HG02943 (cell line): Measurements from ENCODE around the gene ORMDL3.
"Not testable (repeated sequence)": the region's sequence is repeated elsewhere in the genome, so short reads cannot be mapped to it uniquely, and the experiment has no call there.

Experiments used
- ATAC-seq: cut with Tn5 transposase; IDR thresholded peaks from one replicate; pipeline ENCODE4 v1.9.1; 2021; ENCODE audit warnings: mild to moderate bottlenecking, low read depth, moderate library complexity; ENCODE audit not compliant: unreplicated experiment

ORMDL3 gene

DNA sequence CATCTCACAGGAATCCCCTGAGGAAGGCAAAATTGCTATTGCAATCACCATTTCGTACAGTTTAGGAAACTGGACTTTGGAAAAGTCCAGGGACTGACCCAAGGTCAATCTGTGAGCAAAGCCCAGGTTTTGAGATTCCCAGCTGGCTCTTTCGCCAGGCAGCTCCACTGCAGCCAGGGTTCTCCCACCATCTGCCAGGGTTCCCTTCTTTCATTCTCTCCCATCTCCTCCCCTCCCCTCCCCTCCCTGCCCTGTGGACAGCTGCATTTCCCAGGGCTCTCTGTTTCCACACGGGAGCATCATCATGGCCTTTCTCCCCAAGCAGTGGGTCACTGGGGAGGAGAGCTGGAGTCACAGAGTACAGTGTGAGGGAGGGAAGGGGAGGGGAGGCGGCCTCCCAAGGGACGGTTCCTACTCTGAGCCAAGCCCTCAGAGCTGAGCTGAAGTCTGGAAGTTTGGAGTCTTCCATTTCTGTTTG is 23.5 kb upstream of the ORMDL3 start:
- no peak for ATAC-seq

DNA sequence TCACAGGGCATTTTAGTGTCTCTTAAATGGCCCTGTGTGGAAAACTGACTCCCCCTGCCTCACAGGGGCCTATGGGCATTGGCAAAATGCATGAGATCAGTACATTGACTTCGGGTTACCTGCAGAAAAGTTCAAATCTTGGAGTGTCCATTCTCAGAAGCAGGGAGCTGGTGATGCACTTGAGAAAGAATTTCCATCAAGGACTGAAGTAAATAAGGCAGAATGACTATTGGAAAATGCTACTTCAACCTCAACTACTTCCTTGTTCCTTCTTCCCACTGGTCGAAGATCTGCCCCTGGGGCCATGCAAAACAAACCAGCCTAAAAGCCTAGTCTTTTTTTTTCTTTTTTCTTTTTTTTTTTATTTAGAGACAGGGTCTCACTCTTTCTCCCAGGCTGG is 21.6 kb upstream of the ORMDL3 start:
- no peak for ATAC-seq

- not testable (repeated sequence) for ATAC-seq
Observed at GRCh38 chr17:39948489-39948828, 21.1 kb upstream of the ORMDL3 start.

- ATAC-seq, result no peak
Observed at GRCh38 chr17:39946551-39947330, 19.3 kb upstream of the ORMDL3 start.

GRCh38 chr17:39944393-39944711 is 17.0 kb upstream of the ORMDL3 start:
- ATAC-seq, result no peak

DNA sequence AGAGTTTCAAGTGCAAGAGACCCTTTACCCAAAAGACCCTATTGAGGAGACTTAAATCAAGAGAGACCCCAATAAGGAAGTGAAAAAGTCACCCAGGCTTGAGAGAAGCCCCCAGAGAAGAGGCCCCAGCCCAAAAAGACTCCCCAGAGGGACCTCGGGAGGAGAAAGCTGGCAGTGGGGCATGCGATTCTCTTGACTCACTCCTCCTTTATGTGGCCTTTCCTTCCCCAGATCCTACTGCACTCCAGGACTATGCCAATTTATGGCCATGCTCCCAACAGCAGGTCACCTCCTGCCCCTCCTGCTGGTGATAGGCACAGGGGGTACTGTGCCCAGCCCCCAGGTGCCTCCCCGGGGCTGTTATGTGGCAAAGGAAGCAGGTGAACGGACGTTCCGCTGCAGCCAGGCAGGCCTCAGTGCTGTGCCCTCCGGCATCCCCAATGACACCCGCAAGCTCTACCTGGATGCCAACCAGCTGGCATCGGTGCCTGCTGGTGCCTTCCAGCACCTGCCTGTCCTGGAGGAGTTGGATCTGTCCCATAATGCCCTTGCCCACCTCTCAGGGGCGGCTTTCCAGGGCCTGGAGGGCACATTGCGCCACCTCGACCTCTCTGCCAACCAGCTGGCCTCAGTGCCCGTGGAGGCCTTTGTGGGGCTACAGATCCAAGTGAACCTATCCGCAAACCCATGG is 16.4 kb upstream of the ORMDL3 start:
- no peak for ATAC-seq

- ATAC-seq, result no peak
Observed at GRCh38 chr17:39939588-39940419, 12.4 kb upstream of the ORMDL3 start.

GRCh38 chr17:39939106-39939505 is 11.7 kb upstream of the ORMDL3 start:
- ATAC-seq, result no peak

DNA sequence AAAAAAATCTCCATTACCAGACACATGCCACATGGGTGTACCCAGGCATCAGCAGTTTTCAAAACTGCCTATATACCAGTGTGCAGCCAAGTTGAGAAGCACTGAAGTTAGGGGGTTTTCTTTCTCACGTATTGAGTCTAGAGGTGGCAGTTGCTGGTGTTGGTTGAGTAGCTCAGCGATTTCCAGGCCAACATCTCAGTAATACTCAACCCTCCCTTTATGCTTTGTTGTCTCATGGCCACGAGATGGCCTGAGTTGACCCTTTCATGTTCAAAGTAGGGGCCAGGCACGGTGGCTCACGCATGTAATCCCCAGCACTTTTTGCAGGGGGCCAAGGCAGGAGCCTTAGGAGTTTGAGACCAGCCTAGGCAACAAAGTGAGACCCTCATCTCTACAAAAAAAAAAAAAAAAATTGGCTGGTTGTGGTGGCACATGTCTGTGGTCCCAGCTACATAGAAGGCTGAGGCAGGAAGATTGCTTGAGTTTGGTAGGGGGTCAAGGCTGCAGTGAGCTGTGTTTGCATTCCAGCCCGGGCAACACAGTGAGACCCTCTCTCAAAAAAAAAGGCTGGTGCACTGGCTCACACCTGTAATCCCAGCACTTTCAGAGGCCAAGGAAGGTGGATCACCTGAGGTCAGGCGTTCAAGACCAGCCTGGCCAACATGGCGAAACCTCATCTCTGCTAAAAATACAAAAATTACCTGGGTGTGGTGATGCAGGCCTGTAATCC is 10.9 kb upstream of the ORMDL3 start:
- ATAC-seq, result no peak

DNA sequence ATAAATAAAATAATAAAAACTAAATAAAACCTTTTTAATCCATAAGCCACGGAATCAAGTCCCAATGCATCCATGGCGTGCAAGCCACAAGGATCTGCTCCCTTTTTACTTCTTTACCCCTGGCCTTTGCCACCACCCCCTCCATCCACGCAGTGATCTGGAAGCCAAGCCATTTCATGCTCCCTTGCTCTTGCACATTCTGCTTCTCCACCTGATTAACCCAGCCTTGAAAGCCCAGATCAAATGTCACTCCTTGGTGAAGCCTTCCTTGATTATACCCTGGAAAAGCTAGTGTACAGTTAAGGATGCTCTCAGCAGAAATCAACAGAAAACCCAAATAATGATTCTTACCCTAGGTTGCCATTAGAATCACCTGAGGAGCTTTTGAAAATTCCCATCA is 10.0 kb upstream of the ORMDL3 start:
- no peak for ATAC-seq

GRCh38 chr17:39935909-39936308 is 8.5 kb upstream of the ORMDL3 start:
- ATAC-seq, result no peak

DNA sequence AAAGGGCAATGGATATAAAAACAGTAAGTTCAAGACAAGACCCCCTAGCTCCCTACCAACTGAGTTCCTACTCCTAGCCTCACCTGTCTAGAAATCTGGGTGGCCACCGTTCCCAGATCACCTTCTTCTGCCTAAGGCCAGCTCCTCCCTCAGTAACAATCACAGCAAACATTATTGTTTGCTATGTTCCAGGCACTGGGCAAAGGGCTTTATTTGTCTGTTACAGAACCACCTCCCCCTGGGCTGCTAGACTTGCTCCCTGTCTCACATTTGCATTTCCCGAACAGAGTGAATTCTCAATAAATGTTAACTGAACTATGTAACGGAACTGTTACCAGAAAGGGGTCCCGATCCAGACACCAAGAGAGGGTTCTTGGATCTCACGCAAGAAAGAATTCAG is 6.9 kb upstream of the ORMDL3 start:
- ATAC-seq, result no peak

GRCh38 chr17:39933912-39934311 is 6.5 kb upstream of the ORMDL3 start:
- no peak for ATAC-seq

- no peak for ATAC-seq
Observed at GRCh38 chr17:39929646-39930407, 2.4 kb upstream of the ORMDL3 start.

DNA sequence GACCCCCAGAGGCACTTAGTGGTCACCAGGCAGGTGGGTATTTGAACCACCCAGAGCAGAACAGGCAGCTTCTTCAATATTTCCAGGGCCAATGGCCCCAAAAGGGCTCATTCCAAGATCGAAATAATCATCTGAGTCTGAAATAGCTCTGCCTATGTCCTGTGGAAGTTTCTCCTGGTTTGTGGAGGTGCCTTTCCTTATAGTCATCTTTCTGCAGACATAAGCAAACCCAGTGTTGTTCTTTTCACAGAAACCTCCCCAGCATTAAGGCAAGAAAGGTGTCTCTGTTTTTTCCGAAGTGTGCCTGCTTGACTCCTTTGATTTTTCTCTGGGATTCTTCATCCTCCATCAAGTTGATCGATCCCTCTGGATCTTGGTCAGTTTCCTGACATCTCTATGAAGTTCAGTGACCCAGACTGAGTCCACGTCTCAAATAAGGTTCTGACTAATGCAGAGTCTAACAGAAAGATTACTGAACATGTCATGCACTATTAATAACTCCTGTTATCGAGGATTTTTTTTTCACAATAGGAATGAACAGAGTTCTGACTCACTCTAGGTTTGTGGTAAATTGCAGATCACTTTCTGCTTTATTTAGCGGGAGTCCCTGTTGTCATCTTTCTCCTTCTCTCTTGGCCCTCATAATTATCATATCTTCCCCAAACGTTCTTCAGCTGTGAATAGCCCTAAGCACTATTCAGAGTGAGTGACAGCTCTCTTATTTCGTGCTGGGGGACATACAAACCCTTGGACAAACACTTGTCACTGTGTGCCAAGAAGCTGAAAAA is 1.7 kb upstream of the ORMDL3 start:
- no peak for ATAC-seq

GRCh38 chr17:39927929-39928857 is 792 bp upstream of the ORMDL3 start:
- ATAC-seq, result no peak

GRCh38 chr17:39926588-39927100 is 757 bp downstream of the ORMDL3 start:
- ATAC-seq, result peak; percentile 36

DNA sequence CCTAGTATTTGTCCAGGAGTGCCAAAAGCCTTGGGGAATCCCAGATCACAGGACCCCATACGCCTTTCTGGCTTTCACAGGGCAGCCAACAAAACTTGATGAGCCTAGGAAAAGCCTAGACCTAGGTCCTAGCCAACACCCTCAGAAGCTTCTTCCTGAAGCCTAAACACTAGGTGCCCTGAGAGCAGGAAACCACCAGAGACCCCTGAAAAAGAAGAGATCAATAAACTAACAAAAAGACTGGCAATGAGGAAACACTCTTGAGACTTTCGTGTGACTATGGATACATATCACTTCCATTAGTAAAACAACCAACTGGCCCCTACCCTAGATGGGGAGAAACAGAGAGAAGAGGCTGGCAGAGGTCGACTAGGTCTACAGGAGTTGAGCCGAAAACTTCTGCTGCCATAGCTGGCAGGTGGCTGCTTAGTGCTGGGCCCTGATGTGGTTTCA is 1.2 kb downstream of the ORMDL3 start:
- ATAC-seq, result no peak
